ENCODE results near the gene CYBA. TPM values are rescaled to one million over a fixed set of nuclear protein-coding genes. Genes with fewer than 3 reads are reported as not detected.
A peak's percentile ranks its signal among the peaks of the same experiment; 100 is the strongest.

Gene CYBA
- total and polyA plus RNA-seq, 9 of the 15 experiments (the other 6 are each of a cell fraction or from before 2014, with no cell fraction given) = 0.34 to 683 (median 93.0) TPM

GRCh38 chr16:88634994-88635670 is 15.7 kb downstream of the CYBA start (continued):
- TF ChIP-seq USF1 (CRISPR knock-in tag; IDR thresholded peaks at IDR 0.05) = peak; percentile 25; the same call in 1 of the 2 replicates
- TF ChIP-seq GABPA (tag; conservative IDR thresholded peaks at IDR 0.05; ENCODE audit: low read depth) = no peak
- 0 out of 2 replicates have a peak, but pooled peaks have one; percentile 18 for TF ChIP-seq DPF2 (IDR thresholded peaks at IDR 0.05)
- no peak for TF ChIP-seq ATF1 (CRISPR knock-in tag; IDR thresholded peaks at IDR 0.05)
- no peak for TF ChIP-seq ATF1 (tag; IDR thresholded peaks at IDR 0.05)
- TF ChIP-seq MAX (CRISPR knock-in tag; IDR thresholded peaks at IDR 0.05) = peak; percentile 60; the same call in 1 of the 2 replicates
- peak; percentile 26 for TF ChIP-seq KDM5B (IDR thresholded peaks at IDR 0.05; ENCODE audit: insufficient replicate concordance, low read depth, low read length)
- TF ChIP-seq REST (IDR thresholded peaks at IDR 0.05; ENCODE audit: borderline replicate concordance) = 0 out of 2 replicates have a peak, but pooled peaks have one; percentile 2
- no peak for TF ChIP-seq REST (CRISPR knock-in tag; IDR thresholded peaks at IDR 0.05; ENCODE audit: low read depth)
- peak; percentile 38 for TF ChIP-seq RBM25 (IDR thresholded peaks at IDR 0.05; ENCODE audit: low read depth, low read length, severe bottlenecking)
- no peak for TF ChIP-seq SRSF9 (IDR thresholded peaks at IDR 0.05; ENCODE audit: borderline replicate concordance, low read depth, low read length)
- TF ChIP-seq CREM (IDR thresholded peaks at IDR 0.05; ENCODE audit: low read depth) = 0 out of 2 replicates have a peak, but pooled peaks have one; percentile 7
- no peak for TF ChIP-seq PRPF4 (IDR thresholded peaks at IDR 0.05; ENCODE audit: insufficient read depth, low read depth, low read length, poor library complexity, severe bottlenecking)
- TF ChIP-seq ETV5 (CRISPR knock-in tag; IDR thresholded peaks at IDR 0.05; ENCODE audit: low read depth) = 0 out of 2 replicates have a peak, but pooled peaks have one; percentile 33
- TF ChIP-seq YY1 (IDR thresholded peaks at IDR 0.05; ENCODE audit: borderline replicate concordance in 1 of 3, control insufficient read depth in 1 of 3, extremely low read depth in 1 of 3, insufficient read depth in 3 of 3, insufficient read length in 1 of 3, insufficient replicate concordance in 2 of 3, low read depth in 1 of 3, low read length in 2 of 3) = peak in 1 of 3 experiments; percentile 30
- TF ChIP-seq PHF8 (IDR thresholded peaks at IDR 0.05; ENCODE audit: borderline replicate concordance, low read length) = peak; percentile 2; the same call in 1 of the 2 replicates
